Hepatocyte (in vitro differentiated cells): ENCODE measurements around the gene GUF1.
"Not testable (repeated sequence)": the region's sequence is repeated elsewhere in the genome, so short reads cannot be mapped to it uniquely, and the experiment has no call there.

Source experiments
- EZH2 ChIP-seq: fragments of 200-600 bp; sonication (generic); IDR thresholded peaks from 2 replicates; pipeline ENCODE4 v1.6.1; 2016; ENCODE audit warnings: antibody characterized with exemption, mild to moderate bottlenecking, borderline replicate concordance
- EZH2phosphoT487 ChIP-seq: fragments of 200-600 bp; sonication (generic); IDR thresholded peaks from one replicate; pipeline ENCODE4 v1.6.1; 2018; ENCODE audit warnings: antibody characterized with exemption, mild to moderate bottlenecking, low read depth, moderate library complexity; ENCODE audit not compliant: unreplicated experiment, severe bottlenecking
- TF ChIP-seq, protein P1 (sequence below): fragments of 200-600 bp; sonication (generic); IDR thresholded peaks from 2 replicates; pipeline ENCODE4 v1.5.1; 2016; ENCODE audit warnings: antibody characterized with exemption, mild to moderate bottlenecking; ENCODE audit not compliant: poor library complexity

GRCh38 chr4:44728694-44729093 is 50.5 kb downstream of the GUF1 start:
- TF ChIP-seq, protein P1, sequence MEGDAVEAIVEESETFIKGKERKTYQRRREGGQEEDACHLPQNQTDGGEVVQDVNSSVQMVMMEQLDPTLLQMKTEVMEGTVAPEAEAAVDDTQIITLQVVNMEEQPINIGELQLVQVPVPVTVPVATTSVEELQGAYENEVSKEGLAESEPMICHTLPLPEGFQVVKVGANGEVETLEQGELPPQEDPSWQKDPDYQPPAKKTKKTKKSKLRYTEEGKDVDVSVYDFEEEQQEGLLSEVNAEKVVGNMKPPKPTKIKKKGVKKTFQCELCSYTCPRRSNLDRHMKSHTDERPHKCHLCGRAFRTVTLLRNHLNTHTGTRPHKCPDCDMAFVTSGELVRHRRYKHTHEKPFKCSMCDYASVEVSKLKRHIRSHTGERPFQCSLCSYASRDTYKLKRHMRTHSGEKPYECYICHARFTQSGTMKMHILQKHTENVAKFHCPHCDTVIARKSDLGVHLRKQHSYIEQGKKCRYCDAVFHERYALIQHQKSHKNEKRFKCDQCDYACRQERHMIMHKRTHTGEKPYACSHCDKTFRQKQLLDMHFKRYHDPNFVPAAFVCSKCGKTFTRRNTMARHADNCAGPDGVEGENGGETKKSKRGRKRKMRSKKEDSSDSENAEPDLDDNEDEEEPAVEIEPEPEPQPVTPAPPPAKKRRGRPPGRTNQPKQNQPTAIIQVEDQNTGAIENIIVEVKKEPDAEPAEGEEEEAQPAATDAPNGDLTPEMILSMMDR, result not testable (repeated sequence)
- TF ChIP-seq EZH2, EZH2phosphoT487: not testable (repeated sequence)
